Caco-2 (cell line): ENCODE results near the gene USP32. TPM values are rescaled to one million over a fixed set of nuclear protein-coding genes. Genes with fewer than 3 reads are reported as not detected.

ENCODE experiments used
- BruUV-seq: library from RNA; stranded (reverse); fragments of 400-500 nt; replicated peaks from 2 replicates; lab custom pipeline; 2021; lab: Mats Ljungman, UMichigan
- CTCF ChIA-PET: fragments of 300-600 bp; sonication (Branson Sonifier 250); formaldehyde crosslinking; loops from one replicate; lab custom pipeline; 2022; ENCODE audit warnings: antibody characterized with exemption; lab: Charles Lee
- POLR2A ChIA-PET: fragments of 300-600 bp; sonication (Branson Sonifier 250); formaldehyde crosslinking; loops from one replicate; lab custom pipeline; 2022; ENCODE audit warnings: antibody characterized with exemption; lab: Charles Lee
- DNase-seq, 2 experiments: peaks; one replicate each; pipeline versions ENCODE4 v3.0.0 to v3.0.0-alpha.2; 2020 to 2022
- H3K27me3 ChIP-seq: replicated peaks from 2 replicates; pipeline ENCODE4 v1.6.0; 2011; ENCODE audit warnings: low read length; ENCODE audit not compliant: control insufficient read depth, insufficient read depth
- H3K36me3 ChIP-seq: 2 replicates; pipeline ENCODE4 v1.5.1; 2011; ENCODE audit warnings: low read length; ENCODE audit not compliant: control insufficient read depth, insufficient read depth
- H3K4me1 ChIP-seq: fragments of 250-450 bp; sonication (Bioruptor Pico); 2 replicates; pipeline ENCODE4 v1.5.1; 2020; ENCODE audit warnings: mild to moderate bottlenecking
- H3K4me3 ChIP-seq: 2 replicates; pipeline ENCODE4 v1.5.1; 2011; ENCODE audit warnings: low read depth, mild to moderate bottlenecking, control low read depth, low read length
- H3K9me3 ChIP-seq: fragments of 250-450 bp; sonication (Bioruptor Pico); 2 replicates; pipeline ENCODE4 v1.5.1; 2020; ENCODE audit warnings: mild to moderate bottlenecking, moderate library complexity
- H3K27ac Mint-ChIP-seq: one replicate; pipeline ENCODE4 v1.8.0; 2022; ENCODE audit warnings: mixed read lengths; ENCODE audit not compliant: unreplicated experiment
- H3K27me3 Mint-ChIP-seq: one replicate; pipeline ENCODE4 v1.8.0; 2022; ENCODE audit warnings: mixed read lengths; ENCODE audit not compliant: insufficient read depth, unreplicated experiment
- H3K36me3 Mint-ChIP-seq: one replicate; pipeline ENCODE4 v1.8.0; 2022; ENCODE audit warnings: mild to moderate bottlenecking, mixed read lengths; ENCODE audit not compliant: insufficient read depth, unreplicated experiment
- H3K4me1 Mint-ChIP-seq: one replicate; pipeline ENCODE4 v1.8.0; 2022; ENCODE audit warnings: low read depth, mixed read lengths; ENCODE audit not compliant: unreplicated experiment
- H3K4me3 Mint-ChIP-seq: one replicate; pipeline ENCODE4 v1.8.0; 2022; ENCODE audit warnings: mild to moderate bottlenecking, moderate library complexity, mixed read lengths; ENCODE audit not compliant: unreplicated experiment
- H3K9me3 Mint-ChIP-seq: one replicate; pipeline ENCODE4 v1.8.0; 2022; ENCODE audit warnings: mixed read lengths; ENCODE audit not compliant: unreplicated experiment
- intact Hi-C: fragments of 100-400 bp; cut with micrococcal nuclease; formaldehyde crosslinking; loops from one replicate; pipeline ENCODE4 v1.10.0; 2022; ENCODE audit not compliant: unreplicated experiment
- total RNA-seq: library from RNA; stranded (reverse); gene quantifications from 2 replicates; pipeline ENCODE4 v1.2.3, GENCODE V29; 2022
- TF ChIP-seq, protein P1 (sequence below), 2 experiments: fragments of 200-600 bp in 1 of 2; IDR thresholded peaks; 1 replicate in 1 of 2; 2 replicates in 1 of 2; pipeline versions ENCODE4 v1.5.1 to v1.8.0; 2011 to 2022; ENCODE audit warnings: antibody characterized with exemption in 1 of 2, control low read depth in 1 of 2, inconsistent platforms in 1 of 2, low read depth in 1 of 2, low read length in 1 of 2, mild to moderate bottlenecking in 1 of 2, moderate library complexity in 1 of 2; ENCODE audit not compliant: insufficient read depth in 1 of 2, severe bottlenecking in 1 of 2, unreplicated experiment in 1 of 2

The USP32 gene
- total RNA-seq, 1 experiment from 2014 or later = 53.3 TPM

DNA sequence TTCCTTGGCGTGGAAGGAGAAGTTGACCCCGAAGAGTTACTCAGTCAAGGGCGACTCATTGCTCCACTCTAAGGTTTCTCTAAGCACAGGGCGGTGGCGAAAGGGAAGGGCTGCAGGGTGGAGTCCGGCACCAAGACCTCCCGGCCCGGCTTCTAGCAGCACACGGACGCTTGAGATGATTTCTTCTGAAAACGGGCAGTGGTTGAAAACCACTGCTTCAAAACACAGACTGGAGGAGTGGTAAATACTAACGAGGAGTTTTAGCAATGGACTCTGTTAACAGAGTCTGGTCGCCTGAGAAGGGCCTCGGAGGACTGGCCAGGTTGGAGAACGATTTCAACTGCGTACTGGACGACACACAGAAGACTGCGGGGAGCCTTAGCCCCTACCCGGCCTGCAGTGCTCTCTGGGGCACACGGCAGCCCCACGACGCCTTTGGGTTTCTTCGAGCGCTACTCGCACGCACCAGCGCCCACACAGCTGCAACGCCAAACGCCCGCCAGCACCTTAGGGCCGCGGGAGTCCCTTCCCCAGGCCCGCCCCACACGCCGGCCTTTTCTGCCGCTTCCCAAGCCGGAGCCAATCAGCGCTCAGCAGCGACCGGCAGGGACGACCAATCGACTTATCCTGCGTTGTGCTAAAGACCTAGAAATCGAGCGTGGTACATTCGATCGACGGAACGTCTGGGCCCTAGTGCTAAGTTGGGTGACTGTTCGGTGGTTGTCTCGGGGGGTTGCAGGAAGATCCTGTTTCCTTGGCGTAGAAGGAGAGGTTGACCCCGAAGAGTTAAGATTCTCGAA lies 256.6 kb downstream of the USP32 start:
- Histone ChIP-seq H3K27me3 (no peaks in the 10 kb centered on the region), H3K4me1 (no peaks in the 10 kb centered on the region), H3K4me3 (peak overlapping the region; percentile 95), H3K9me3 (no peaks in the 10 kb centered on the region), H3K36me3 (no peaks in the 10 kb centered on the region)
- peak; percentile 92 to 93 for DNase-seq
- intact Hi-C loops = no loop called here
- Mint-ChIP-seq H3K4me1 (peaks cover 8% of the 10 kb centered on the region), H3K27ac (peak overlapping the region; percentile 61), H3K4me3 (peak overlapping the region; percentile 94), H3K27me3 (no peaks in the 10 kb centered on the region), H3K9me3 (no peaks in the 10 kb centered on the region), H3K36me3 (peaks cover 5% of the 10 kb centered on the region)
- TF ChIP-seq, protein P1, sequence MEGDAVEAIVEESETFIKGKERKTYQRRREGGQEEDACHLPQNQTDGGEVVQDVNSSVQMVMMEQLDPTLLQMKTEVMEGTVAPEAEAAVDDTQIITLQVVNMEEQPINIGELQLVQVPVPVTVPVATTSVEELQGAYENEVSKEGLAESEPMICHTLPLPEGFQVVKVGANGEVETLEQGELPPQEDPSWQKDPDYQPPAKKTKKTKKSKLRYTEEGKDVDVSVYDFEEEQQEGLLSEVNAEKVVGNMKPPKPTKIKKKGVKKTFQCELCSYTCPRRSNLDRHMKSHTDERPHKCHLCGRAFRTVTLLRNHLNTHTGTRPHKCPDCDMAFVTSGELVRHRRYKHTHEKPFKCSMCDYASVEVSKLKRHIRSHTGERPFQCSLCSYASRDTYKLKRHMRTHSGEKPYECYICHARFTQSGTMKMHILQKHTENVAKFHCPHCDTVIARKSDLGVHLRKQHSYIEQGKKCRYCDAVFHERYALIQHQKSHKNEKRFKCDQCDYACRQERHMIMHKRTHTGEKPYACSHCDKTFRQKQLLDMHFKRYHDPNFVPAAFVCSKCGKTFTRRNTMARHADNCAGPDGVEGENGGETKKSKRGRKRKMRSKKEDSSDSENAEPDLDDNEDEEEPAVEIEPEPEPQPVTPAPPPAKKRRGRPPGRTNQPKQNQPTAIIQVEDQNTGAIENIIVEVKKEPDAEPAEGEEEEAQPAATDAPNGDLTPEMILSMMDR (IDR thresholded peaks at IDR 0.05; ENCODE audit: insufficient read depth in 1 of 2, low read depth in 1 of 2, low read length in 1 of 2, severe bottlenecking in 1 of 2, unreplicated experiment in 1 of 2) = no peak
- ChIA-PET CTCF (no interaction called here), POLR2A (interaction anchor here (0.6 kb wide), 2 partner anchors 89 to 464 kb away, joined by 6 to 8 read pairs; no protein-coding TSS in a partner anchor)
- BruUV-seq = no TSS peak

DNA sequence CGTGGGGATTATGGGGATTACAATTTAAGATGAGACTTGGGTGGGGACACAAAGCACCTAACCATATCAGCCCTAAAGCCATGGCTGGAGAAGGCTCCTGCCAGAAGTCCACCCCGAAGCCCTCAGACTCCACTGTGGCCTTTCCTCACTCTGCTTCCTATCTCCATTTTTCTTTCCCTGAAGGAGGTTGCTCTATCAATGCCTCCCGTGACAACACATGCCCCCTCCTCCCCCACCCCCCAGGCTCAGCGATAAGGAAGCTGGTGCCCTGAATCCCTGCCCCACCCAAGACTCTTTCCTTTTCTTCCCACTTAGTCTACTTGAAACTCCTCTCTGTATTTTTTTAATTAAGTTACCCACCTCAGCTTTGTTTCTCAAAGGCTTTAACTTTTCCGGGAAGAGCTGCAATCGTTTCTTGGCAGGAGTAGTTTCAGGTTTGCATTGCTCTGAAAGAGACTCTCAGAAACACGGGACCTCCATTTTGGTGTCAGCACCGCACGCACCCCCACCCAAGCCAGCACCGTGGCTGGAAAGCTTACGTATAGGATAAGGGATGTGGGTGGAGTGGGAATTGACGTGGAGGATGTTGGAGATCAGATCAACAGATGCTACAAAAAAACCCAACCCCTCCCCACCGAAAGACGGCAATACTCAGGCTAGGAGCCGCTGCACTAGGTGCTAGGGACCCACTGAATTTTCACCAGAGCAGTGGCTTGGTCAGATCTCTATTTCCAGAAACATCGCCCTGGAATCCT lies 257.4 kb downstream of the USP32 start:
- Mint-ChIP-seq H3K4me1 (peaks cover 8% of the 10 kb centered on the region), H3K27ac (peak overlapping the region; percentile 61), H3K27me3 (no peaks in the 10 kb centered on the region), H3K36me3 (peaks cover 5% of the 10 kb centered on the region), H3K9me3 (no peaks in the 10 kb centered on the region), H3K4me3 (peak overlapping the region; percentile 94)
- peak in 1 of 2 experiments; percentile 31 for DNase-seq
- H3K4me3 ChIP-seq = peak overlapping the region; percentile 95
- TF ChIP-seq, protein P1 (IDR thresholded peaks at IDR 0.05; ENCODE audit: insufficient read depth in 1 of 2, low read depth in 1 of 2, low read length in 1 of 2, severe bottlenecking in 1 of 2, unreplicated experiment in 1 of 2) = no peak
- CTCF ChIA-PET = interaction anchor here (0.6 kb wide), 2 partner anchors 47 to 265 kb away, joined by 3 to 7 read pairs; no protein-coding TSS in a partner anchor
- TSS peak; percentile 58 for BruUV-seq
- intact Hi-C loops = no loop called here
- no peaks in the 10 kb centered on the region for H3K4me1 ChIP-seq
- no peaks in the 10 kb centered on the region for H3K9me3 ChIP-seq
- no peaks in the 10 kb centered on the region for H3K36me3 ChIP-seq
- POLR2A ChIA-PET = interaction anchor here (0.6 to 0.7 kb wide), 4 partner anchors 90 to 515 kb away, joined by 3 to 8 read pairs (median 6); no protein-coding TSS in a partner anchor
- no peaks in the 10 kb centered on the region for H3K27me3 ChIP-seq

DNA sequence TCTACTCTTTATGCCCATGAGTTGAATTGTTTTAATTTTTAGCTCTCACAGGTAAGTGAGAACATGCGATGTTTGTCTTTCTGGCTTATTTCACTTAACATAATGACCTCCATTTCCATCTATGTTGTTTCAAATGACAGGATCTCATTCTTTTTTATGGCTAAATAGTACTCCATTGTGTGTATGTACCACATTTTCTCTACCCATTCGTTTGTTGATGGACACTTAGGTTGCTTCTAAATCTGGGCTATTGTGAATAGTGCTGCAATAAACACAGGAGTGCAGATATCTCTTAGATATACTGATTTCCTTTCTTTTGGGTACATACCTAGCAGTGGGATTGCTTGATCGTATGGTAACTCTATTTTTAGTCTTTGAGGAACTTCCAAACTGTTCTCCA lies 261.5 kb downstream of the USP32 start:
- Mint-ChIP-seq H3K4me1 (peaks cover 8% of the 10 kb centered on the region), H3K4me3 (no peak overlapping the region), H3K9me3 (no peaks in the 10 kb centered on the region), H3K36me3 (peaks cover 5% of the 10 kb centered on the region), H3K27me3 (peaks cover 6% of the 10 kb centered on the region), H3K27ac (no peak overlapping the region)
- BruUV-seq = no TSS peak
- DNase-seq = no peak
- no peak overlapping the region for H3K4me3 ChIP-seq
- ChIA-PET CTCF (no interaction called here), POLR2A (no interaction called here)
- intact Hi-C loops = no loop called here
- TF ChIP-seq, protein P1 (IDR thresholded peaks at IDR 0.05; ENCODE audit: insufficient read depth in 1 of 2, low read depth in 1 of 2, low read length in 1 of 2, severe bottlenecking in 1 of 2, unreplicated experiment in 1 of 2) = no peak
- H3K27me3 ChIP-seq = no peaks in the 10 kb centered on the region; the same call in 1 of the 2 replicates
- H3K9me3 ChIP-seq = no peaks in the 10 kb centered on the region
- H3K36me3 ChIP-seq = no peaks in the 10 kb centered on the region
- no peaks in the 10 kb centered on the region for H3K4me1 ChIP-seq
